SH-SY5Y (cell line): ENCODE measurements around the gene ATP2B2.

Source experiments
- GATA2 ChIP-seq: IDR thresholded peaks from 2 replicates; pipeline ENCODE4 v1.6.1; 2011; ENCODE audit warnings: mild to moderate bottlenecking, low read depth, low read length
- GATA3 ChIP-seq: IDR thresholded peaks from 2 replicates; pipeline ENCODE4 v1.6.1; 2011; ENCODE audit warnings: low read depth, mild to moderate bottlenecking, low read length, moderate library complexity

DNA sequence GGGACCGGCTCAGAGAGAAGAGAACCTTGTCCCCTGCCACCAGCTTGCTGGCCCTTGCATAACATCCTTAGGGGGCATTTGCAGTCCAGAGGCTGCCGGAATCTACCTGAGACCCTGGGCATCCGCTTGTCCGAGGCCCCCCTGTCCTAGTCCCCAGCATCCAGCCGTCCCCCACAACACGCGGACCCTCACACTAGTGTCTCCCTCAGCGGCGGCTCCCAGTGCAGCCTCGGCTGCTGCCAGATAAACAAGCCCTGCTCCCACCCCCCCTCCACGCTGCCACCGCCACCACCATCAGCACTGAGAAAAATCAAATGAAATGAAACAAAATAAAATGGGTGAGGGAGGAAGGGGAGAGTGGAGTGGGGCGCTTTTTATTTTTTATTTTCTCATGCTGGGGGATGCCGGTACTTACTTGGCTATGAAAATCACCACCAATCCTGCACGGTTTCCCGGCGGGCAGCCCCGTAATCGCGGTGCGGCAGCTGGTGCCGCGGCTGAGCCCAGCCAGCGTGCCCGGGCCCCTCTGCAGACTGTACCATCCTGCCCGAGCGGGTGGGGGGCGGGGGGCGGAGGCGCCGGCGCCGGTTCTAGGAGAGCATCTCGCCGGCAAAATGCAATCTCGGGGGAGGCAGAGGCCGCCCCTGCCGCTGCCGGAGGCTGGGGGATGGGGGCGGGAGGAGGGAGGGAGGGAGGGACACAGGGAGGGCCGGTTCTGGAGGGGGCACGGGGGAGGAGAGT lies at the start of gene ATP2B2:
- TF ChIP-seq GATA2 (0 out of 2 replicates have a peak, but pooled peaks have one; percentile 27), GATA3 (no peak)
